WTC11 (cell line): ENCODE measurements around the gene SMYD4. TPM values are rescaled to one million over a fixed set of nuclear protein-coding genes. Genes with fewer than 3 reads are reported as not detected.

Experiments used
- ATAC-seq: fragments of 200-7000 bp; cut with Tn5 transposase; 2 replicates; pipeline ENCODE4 v1.10.0; 2021; ENCODE audit warnings: mild to moderate bottlenecking, moderate library complexity
- CTCF ChIA-PET: fragments of 300-600 bp; sonication (Branson Sonifier 250); formaldehyde crosslinking; loops from one replicate; lab custom pipeline; 2021; ENCODE audit warnings: antibody characterized with exemption; lab: Charles Lee
- POLR2A ChIA-PET: fragments of 350-600 bp; sonication (Branson Sonifier 250); formaldehyde crosslinking; loops from one replicate; lab custom pipeline; 2021; ENCODE audit warnings: antibody characterized with exemption; lab: Charles Lee
- DNase-seq: peaks from one replicate; pipeline ENCODE4 v3.0.0; 2021; ENCODE audit warnings: low spot score
- H3K27ac Mint-ChIP-seq: 2 replicates; pipeline ENCODE4 v1.8.0; 2021; ENCODE audit warnings: mixed read lengths
- H3K27me3 Mint-ChIP-seq: 2 replicates; pipeline ENCODE4 v1.8.0; 2021; ENCODE audit warnings: low read depth, mild to moderate bottlenecking, moderate library complexity, mixed read lengths
- H3K36me3 Mint-ChIP-seq: 2 replicates; pipeline ENCODE4 v1.8.0; 2021; ENCODE audit warnings: mixed read lengths
- H3K4me1 Mint-ChIP-seq: 2 replicates; pipeline ENCODE4 v1.8.0; 2022; ENCODE audit warnings: mixed read lengths
- H3K4me3 Mint-ChIP-seq: 2 replicates; pipeline ENCODE4 v1.8.0; 2021; ENCODE audit warnings: mild to moderate bottlenecking, moderate library complexity, mixed read lengths
- H3K9me3 Mint-ChIP-seq: 2 replicates; pipeline ENCODE4 v1.8.0; 2021; ENCODE audit warnings: mixed read lengths
- CBFB ChIP-seq: sonication (generic); formaldehyde crosslinking; IDR thresholded peaks from 2 replicates; pipeline ENCODE4 v1.8.1; 2022; ENCODE audit warnings: mild to moderate bottlenecking, low read depth, missing genetic modification reagents
- CREB1 ChIP-seq: sonication (generic); formaldehyde crosslinking; IDR thresholded peaks from 2 replicates; pipeline ENCODE4 v1.8.0; 2023; ENCODE audit warnings: mild to moderate bottlenecking, missing genetic modification reagents
- FOXJ3 ChIP-seq: sonication (generic); formaldehyde crosslinking; IDR thresholded peaks from 2 replicates; pipeline ENCODE4 v1.9.0; 2021; ENCODE audit warnings: missing genetic modification reagents, mild to moderate bottlenecking, borderline replicate concordance
- GABPB1 ChIP-seq: sonication (generic); formaldehyde crosslinking; IDR thresholded peaks from 2 replicates; pipeline ENCODE4 v1.8.1; 2023; ENCODE audit warnings: mild to moderate bottlenecking, missing genetic modification reagents
- HMGA2 ChIP-seq: fragments of 250-450 bp; sonication (Bioruptor Pico); IDR thresholded peaks from 2 replicates; pipeline ENCODE4 v1.4.0; 2021; ENCODE audit warnings: mild to moderate bottlenecking, moderate library complexity
- NR2C2 ChIP-seq: sonication (generic); formaldehyde crosslinking; IDR thresholded peaks from 2 replicates; pipeline ENCODE4 v1.8.0; 2022; ENCODE audit warnings: mild to moderate bottlenecking, missing genetic modification reagents
- OVOL2 ChIP-seq: fragments of 250-450 bp; sonication (Bioruptor Pico); IDR thresholded peaks from 2 replicates; pipeline ENCODE4 v1.9.0; 2021; ENCODE audit warnings: mild to moderate bottlenecking, borderline replicate concordance
- PREB ChIP-seq: sonication (generic); formaldehyde crosslinking; IDR thresholded peaks from 2 replicates; pipeline ENCODE4 v1.8.1; 2022; ENCODE audit warnings: mild to moderate bottlenecking, missing genetic modification reagents, moderate library complexity, borderline replicate concordance
- SMAD3 ChIP-seq: sonication (generic); formaldehyde crosslinking; IDR thresholded peaks from 2 replicates; pipeline ENCODE4 v1.8.0; 2022; ENCODE audit warnings: missing genetic modification reagents, mild to moderate bottlenecking, borderline replicate concordance
- SMAD4 ChIP-seq: sonication (generic); formaldehyde crosslinking; IDR thresholded peaks from 2 replicates; pipeline ENCODE4 v1.8.0; 2022; ENCODE audit warnings: mild to moderate bottlenecking, missing genetic modification reagents
- SOX15 ChIP-seq: fragments of 250-450 bp; sonication (Bioruptor Pico); IDR thresholded peaks from 2 replicates; pipeline ENCODE4 v1.9.0; 2021; ENCODE audit warnings: mild to moderate bottlenecking
- SP1 ChIP-seq: sonication (generic); formaldehyde crosslinking; conservative IDR thresholded peaks from 2 replicates; pipeline ENCODE4 v1.8.1; 2022; ENCODE audit warnings: missing genetic modification reagents
- ZNF317 ChIP-seq: sonication (generic); formaldehyde crosslinking; IDR thresholded peaks from 2 replicates; pipeline ENCODE4 v1.8.1; 2023; ENCODE audit warnings: low read depth, mild to moderate bottlenecking, moderate library complexity, missing genetic modification reagents, borderline replicate concordance
- ZNF423 ChIP-seq: fragments of 250-450 bp; sonication (Bioruptor Pico); IDR thresholded peaks from 2 replicates; pipeline ENCODE4 v2.1.2; 2022; ENCODE audit warnings: mild to moderate bottlenecking, moderate library complexity
- total RNA-seq: library from RNA; stranded (reverse); gene quantifications from 3 replicates; pipeline ENCODE4 v1.2.3, GENCODE V29; 2021
- TF ChIP-seq, protein P1 (sequence below): fragments of 250-450 bp; sonication (Bioruptor Pico); IDR thresholded peaks from 2 replicates; pipeline ENCODE4 v1.8.0; 2021; ENCODE audit warnings: mild to moderate bottlenecking
- TF ChIP-seq, protein P2 (sequence below): sonication (generic); formaldehyde crosslinking; IDR thresholded peaks from 2 replicates; pipeline ENCODE4 v1.8.1; 2023; ENCODE audit warnings: mild to moderate bottlenecking, moderate library complexity, missing genetic modification reagents
- TF ChIP-seq, protein P3 (sequence below): fragments of 200-600 bp; IDR thresholded peaks from 2 replicates; pipeline ENCODE4 v1.8.0; 2022; ENCODE audit warnings: antibody characterized with exemption
- TF ChIP-seq, protein P4 (sequence below): sonication (generic); formaldehyde crosslinking; IDR thresholded peaks from 2 replicates; pipeline ENCODE4 v1.8.1; 2022; ENCODE audit warnings: low read depth, missing genetic modification reagents, borderline replicate concordance
- TF ChIP-seq, protein P5 (sequence below): sonication (generic); formaldehyde crosslinking; IDR thresholded peaks from 2 replicates; pipeline ENCODE4 v1.8.0; 2022; ENCODE audit warnings: mild to moderate bottlenecking, missing genetic modification reagents
- TF ChIP-seq, protein P6 (sequence below): fragments of 250-450 bp; sonication (Bioruptor Pico); IDR thresholded peaks from 2 replicates; pipeline ENCODE4 v1.9.0; 2021; ENCODE audit warnings: mild to moderate bottlenecking

Gene SMYD4
- total RNA-seq, 1 experiment from 2014 or later: 24.1 TPM

GRCh38 chr17:1787301-1787902 is 42.3 kb downstream of the SMYD4 start:
- TF ChIP-seq SMAD3 (CRISPR knock-in tag) (no peak), GABPB1 (CRISPR knock-in tag) (no peak), SMAD4 (CRISPR knock-in tag) (no peak), ZNF423 (CRISPR knock-in tag) (no peak), SOX15 (CRISPR knock-in tag) (no peak), PREB (no peak), FOXJ3 (CRISPR knock-in tag) (no peak), CREB1 (CRISPR knock-in tag) (no peak)
- TF ChIP-seq, protein P1, sequence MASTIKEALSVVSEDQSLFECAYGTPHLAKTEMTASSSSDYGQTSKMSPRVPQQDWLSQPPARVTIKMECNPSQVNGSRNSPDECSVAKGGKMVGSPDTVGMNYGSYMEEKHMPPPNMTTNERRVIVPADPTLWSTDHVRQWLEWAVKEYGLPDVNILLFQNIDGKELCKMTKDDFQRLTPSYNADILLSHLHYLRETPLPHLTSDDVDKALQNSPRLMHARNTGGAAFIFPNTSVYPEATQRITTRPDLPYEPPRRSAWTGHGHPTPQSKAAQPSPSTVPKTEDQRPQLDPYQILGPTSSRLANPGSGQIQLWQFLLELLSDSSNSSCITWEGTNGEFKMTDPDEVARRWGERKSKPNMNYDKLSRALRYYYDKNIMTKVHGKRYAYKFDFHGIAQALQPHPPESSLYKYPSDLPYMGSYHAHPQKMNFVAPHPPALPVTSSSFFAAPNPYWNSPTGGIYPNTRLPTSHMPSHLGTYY (CRISPR knock-in tag): no peak
- TF ChIP-seq, protein P2, sequence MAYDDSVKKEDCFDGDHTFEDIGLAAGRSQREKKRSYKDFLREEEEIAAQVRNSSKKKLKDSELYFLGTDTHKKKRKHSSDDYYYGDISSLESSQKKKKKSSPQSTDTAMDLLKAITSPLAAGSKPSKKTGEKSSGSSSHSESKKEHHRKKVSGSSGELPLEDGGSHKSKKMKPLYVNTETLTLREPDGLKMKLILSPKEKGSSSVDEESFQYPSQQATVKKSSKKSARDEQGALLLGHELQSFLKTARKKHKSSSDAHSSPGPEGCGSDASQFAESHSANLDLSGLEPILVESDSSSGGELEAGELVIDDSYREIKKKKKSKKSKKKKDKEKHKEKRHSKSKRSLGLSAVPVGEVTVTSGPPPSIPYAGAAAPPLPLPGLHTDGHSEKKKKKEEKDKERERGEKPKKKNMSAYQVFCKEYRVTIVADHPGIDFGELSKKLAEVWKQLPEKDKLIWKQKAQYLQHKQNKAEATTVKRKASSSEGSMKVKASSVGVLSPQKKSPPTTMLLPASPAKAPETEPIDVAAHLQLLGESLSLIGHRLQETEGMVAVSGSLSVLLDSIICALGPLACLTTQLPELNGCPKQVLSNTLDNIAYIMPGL (CRISPR knock-in tag): no peak
- TF ChIP-seq, protein P3, sequence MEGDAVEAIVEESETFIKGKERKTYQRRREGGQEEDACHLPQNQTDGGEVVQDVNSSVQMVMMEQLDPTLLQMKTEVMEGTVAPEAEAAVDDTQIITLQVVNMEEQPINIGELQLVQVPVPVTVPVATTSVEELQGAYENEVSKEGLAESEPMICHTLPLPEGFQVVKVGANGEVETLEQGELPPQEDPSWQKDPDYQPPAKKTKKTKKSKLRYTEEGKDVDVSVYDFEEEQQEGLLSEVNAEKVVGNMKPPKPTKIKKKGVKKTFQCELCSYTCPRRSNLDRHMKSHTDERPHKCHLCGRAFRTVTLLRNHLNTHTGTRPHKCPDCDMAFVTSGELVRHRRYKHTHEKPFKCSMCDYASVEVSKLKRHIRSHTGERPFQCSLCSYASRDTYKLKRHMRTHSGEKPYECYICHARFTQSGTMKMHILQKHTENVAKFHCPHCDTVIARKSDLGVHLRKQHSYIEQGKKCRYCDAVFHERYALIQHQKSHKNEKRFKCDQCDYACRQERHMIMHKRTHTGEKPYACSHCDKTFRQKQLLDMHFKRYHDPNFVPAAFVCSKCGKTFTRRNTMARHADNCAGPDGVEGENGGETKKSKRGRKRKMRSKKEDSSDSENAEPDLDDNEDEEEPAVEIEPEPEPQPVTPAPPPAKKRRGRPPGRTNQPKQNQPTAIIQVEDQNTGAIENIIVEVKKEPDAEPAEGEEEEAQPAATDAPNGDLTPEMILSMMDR: no peak
- TF ChIP-seq, protein P4, sequence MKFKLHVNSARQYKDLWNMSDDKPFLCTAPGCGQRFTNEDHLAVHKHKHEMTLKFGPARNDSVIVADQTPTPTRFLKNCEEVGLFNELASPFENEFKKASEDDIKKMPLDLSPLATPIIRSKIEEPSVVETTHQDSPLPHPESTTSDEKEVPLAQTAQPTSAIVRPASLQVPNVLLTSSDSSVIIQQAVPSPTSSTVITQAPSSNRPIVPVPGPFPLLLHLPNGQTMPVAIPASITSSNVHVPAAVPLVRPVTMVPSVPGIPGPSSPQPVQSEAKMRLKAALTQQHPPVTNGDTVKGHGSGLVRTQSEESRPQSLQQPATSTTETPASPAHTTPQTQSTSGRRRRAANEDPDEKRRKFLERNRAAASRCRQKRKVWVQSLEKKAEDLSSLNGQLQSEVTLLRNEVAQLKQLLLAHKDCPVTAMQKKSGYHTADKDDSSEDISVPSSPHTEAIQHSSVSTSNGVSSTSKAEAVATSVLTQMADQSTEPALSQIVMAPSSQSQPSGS (CRISPR knock-in tag): no peak
- no peaks in the 10 kb centered on the region for H3K9me3 Mint-ChIP-seq
- peaks cover 48% of the 10 kb centered on the region for H3K36me3 Mint-ChIP-seq
- no peak overlapping the region for H3K4me3 Mint-ChIP-seq
- ATAC-seq (no peak), DNase-seq (no peak)
- no peaks in the 10 kb centered on the region for H3K27me3 Mint-ChIP-seq
- no peak overlapping the region for H3K27ac Mint-ChIP-seq
- H3K4me1 Mint-ChIP-seq: no peaks in the 10 kb centered on the region
- ChIA-PET CTCF (no interaction called here), POLR2A (no interaction called here)

DNA sequence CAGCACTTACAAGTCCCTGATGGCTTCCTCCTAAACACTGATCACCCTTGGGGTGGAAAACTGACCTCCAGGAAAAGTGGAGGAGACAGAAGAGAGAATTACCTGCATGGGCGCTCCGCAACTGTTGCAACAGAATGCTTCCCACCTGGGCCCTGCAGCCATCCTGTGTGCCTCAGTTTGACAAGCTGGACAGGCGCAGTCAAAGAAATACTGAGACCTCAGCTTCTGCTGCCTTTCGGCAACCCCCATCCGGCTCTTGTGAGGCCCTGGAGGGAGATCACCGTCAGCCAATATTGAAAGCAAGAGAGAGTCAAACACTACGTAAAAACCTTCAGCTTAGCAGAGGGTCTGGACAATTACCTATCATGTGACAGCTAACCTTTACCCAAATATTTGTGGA is 43.0 kb downstream of the SMYD4 start:
- POLR2A ChIA-PET: no interaction called here
- CTCF ChIA-PET: no interaction called here
- TF ChIP-seq OVOL2 (CRISPR knock-in tag): no peak
- TF ChIP-seq ZNF317: no peak
- TF ChIP-seq HMGA2 (CRISPR knock-in tag): no peak
- TF ChIP-seq SP1 (CRISPR knock-in tag): no peak
- no peak for TF ChIP-seq PREB
- TF ChIP-seq CBFB (CRISPR knock-in tag): no peak
- TF ChIP-seq NR2C2 (CRISPR knock-in tag): no peak
- TF ChIP-seq, protein P5, sequence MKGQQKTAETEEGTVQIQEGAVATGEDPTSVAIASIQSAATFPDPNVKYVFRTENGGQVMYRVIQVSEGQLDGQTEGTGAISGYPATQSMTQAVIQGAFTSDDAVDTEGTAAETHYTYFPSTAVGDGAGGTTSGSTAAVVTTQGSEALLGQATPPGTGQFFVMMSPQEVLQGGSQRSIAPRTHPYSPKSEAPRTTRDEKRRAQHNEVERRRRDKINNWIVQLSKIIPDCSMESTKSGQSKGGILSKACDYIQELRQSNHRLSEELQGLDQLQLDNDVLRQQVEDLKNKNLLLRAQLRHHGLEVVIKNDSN: no peak
- TF ChIP-seq SOX15 (CRISPR knock-in tag): no peak
- TF ChIP-seq, protein P6, sequence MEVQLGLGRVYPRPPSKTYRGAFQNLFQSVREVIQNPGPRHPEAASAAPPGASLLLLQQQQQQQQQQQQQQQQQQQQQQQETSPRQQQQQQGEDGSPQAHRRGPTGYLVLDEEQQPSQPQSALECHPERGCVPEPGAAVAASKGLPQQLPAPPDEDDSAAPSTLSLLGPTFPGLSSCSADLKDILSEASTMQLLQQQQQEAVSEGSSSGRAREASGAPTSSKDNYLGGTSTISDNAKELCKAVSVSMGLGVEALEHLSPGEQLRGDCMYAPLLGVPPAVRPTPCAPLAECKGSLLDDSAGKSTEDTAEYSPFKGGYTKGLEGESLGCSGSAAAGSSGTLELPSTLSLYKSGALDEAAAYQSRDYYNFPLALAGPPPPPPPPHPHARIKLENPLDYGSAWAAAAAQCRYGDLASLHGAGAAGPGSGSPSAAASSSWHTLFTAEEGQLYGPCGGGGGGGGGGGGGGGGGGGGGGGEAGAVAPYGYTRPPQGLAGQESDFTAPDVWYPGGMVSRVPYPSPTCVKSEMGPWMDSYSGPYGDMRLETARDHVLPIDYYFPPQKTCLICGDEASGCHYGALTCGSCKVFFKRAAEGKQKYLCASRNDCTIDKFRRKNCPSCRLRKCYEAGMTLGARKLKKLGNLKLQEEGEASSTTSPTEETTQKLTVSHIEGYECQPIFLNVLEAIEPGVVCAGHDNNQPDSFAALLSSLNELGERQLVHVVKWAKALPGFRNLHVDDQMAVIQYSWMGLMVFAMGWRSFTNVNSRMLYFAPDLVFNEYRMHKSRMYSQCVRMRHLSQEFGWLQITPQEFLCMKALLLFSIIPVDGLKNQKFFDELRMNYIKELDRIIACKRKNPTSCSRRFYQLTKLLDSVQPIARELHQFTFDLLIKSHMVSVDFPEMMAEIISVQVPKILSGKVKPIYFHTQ (CRISPR knock-in tag): no peak
- TF ChIP-seq, protein P2 (CRISPR knock-in tag): no peak

More for the DNA sequence above, 43.0 kb downstream of the SMYD4 start:
- H3K9me3 Mint-ChIP-seq: no peaks in the 10 kb centered on the region
- no peak overlapping the region for H3K4me3 Mint-ChIP-seq
- no peak for DNase-seq
- no peaks in the 10 kb centered on the region for H3K27me3 Mint-ChIP-seq
- no peak overlapping the region for H3K27ac Mint-ChIP-seq
- ATAC-seq: no peak
- no peaks in the 10 kb centered on the region for H3K4me1 Mint-ChIP-seq
- H3K36me3 Mint-ChIP-seq: peaks cover 54% of the 10 kb centered on the region
